CD4-positive, alpha-beta T cell treated with Interleukin-17A for 1 hour (primary cell): ENCODE results near the gene CELSR2.
"Not testable (repeated sequence)": the region's sequence is repeated elsewhere in the genome, so short reads cannot be mapped to it uniquely, and the experiment has no call there.

ENCODE experiments used
- DNase-seq: peaks from one replicate; pipeline ENCODE4 v3.0.0-alpha.2; 2020

CELSR2 gene

GRCh38 chr1:109248797-109249629 is at the start of gene CELSR2:
TSS of gene CELSR2 (plus strand) at chr1:109249539. CDS start at chr1:109250080, 541 bp downstream.
- peak; percentile 65 for DNase-seq

- no peak for DNase-seq
Observed at GRCh38 chr1:109199710-109200109, 49.6 kb upstream of the CELSR2 start.

- peak; percentile 20 for DNase-seq
Observed at GRCh38 chr1:109201123-109201703, 48.1 kb upstream of the CELSR2 start.

- no peak for DNase-seq
Observed at GRCh38 chr1:109204484-109204883, 44.9 kb upstream of the CELSR2 start.

- DNase-seq: no peak
Observed at GRCh38 chr1:109206339-109206738, 43.0 kb upstream of the CELSR2 start.

GRCh38 chr1:109207467-109208103 is 41.8 kb upstream of the CELSR2 start:
- DNase-seq: no peak

GRCh38 chr1:109208394-109208793 is 40.9 kb upstream of the CELSR2 start:
- no peak for DNase-seq

GRCh38 chr1:109208836-109209463 is 40.4 kb upstream of the CELSR2 start:
- DNase-seq: no peak

GRCh38 chr1:109210058-109210457 is 39.3 kb upstream of the CELSR2 start:
- DNase-seq: no peak

- DNase-seq: no peak
Observed at GRCh38 chr1:109213345-109213823, 36.0 kb upstream of the CELSR2 start.

- peak; percentile 88 for DNase-seq
Observed at GRCh38 chr1:109213824-109214693, 35.3 kb upstream of the CELSR2 start, which contains the start of gene SARS1. TSS of gene SARS1 (plus strand) at chr1:109213918. CDS start at chr1:109213993, 75 bp downstream.

GRCh38 chr1:109214695-109215623 is 34.4 kb upstream of the CELSR2 start:
- peak; percentile 41 for DNase-seq

GRCh38 chr1:109216662-109217061 is 32.7 kb upstream of the CELSR2 start:
- no peak for DNase-seq

GRCh38 chr1:109218516-109218915 is 30.8 kb upstream of the CELSR2 start:
- no peak for DNase-seq

GRCh38 chr1:109221201-109221600 is 28.1 kb upstream of the CELSR2 start:
- not testable (repeated sequence) for DNase-seq

GRCh38 chr1:109225308-109225707 is 24.0 kb upstream of the CELSR2 start:
- no peak for DNase-seq

GRCh38 chr1:109225711-109226445 is 23.5 kb upstream of the CELSR2 start:
- no peak for DNase-seq

GRCh38 chr1:109228167-109228566 is 21.2 kb upstream of the CELSR2 start:
- DNase-seq: no peak

GRCh38 chr1:109229531-109230127 is 19.7 kb upstream of the CELSR2 start:
- no peak for DNase-seq

- DNase-seq: no peak
Observed at GRCh38 chr1:109231066-109231465, 18.3 kb upstream of the CELSR2 start.
